HCT116 (cell line): ENCODE measurements around the gene CCDC66. TPM values are rescaled to one million over a fixed set of nuclear protein-coding genes. Genes with fewer than 3 reads are reported as not detected.

ENCODE experiments used
- ATAC-seq: fragments of 200-7000 bp; cut with Tn5 transposase; 2 replicates; pipeline ENCODE4 v1.9.1; 2020; ENCODE audit warnings: mild to moderate bottlenecking, moderate library complexity
- BruUV-seq: library from RNA; stranded (reverse); fragments of 400-500 nt; replicated peaks from 2 replicates; lab custom pipeline; 2021; lab: Mats Ljungman, UMichigan
- CTCF ChIA-PET: fragments of 300-600 bp; sonication (Branson Sonifier 250); formaldehyde crosslinking; loops from one replicate; lab custom pipeline; 2021; ENCODE audit warnings: antibody characterized with exemption; lab: Charles Lee
- POLR2A ChIA-PET: fragments of 300-600, 350-600 bp; sonication (Branson Sonifier 250); formaldehyde crosslinking; loops from one replicate; lab custom pipeline; 2021; ENCODE audit warnings: antibody characterized with exemption; lab: Charles Lee
- RAD21 ChIA-PET, 2 experiments: fragments of 300-600 bp; sonication (Branson Sonifier 250); formaldehyde crosslinking; loops; one replicate each; lab custom pipeline; 2023; ENCODE audit warnings: low total read pairs in 2 of 2; ENCODE audit not compliant: uncharacterized antibody in 2 of 2, unreplicated experiment in 2 of 2, low non-redundant PET in 1 of 2; lab: Charles Lee
- DNase-seq: peaks from one replicate; pipeline ENCODE4 v3.0.0-alpha.2; 2010; ENCODE audit warnings: low read depth, low spot score
- H2AFZ ChIP-seq: fragments of 200-600 bp; shearing (Covaris generic), sonication (generic); 2 replicates; pipeline ENCODE4 v1.6.1; 2017; ENCODE audit warnings: low read depth, mixed run types, mixed read lengths, antibody characterized with exemption, low read length; ENCODE audit not compliant: poor library complexity, severe bottlenecking
- H3K27ac ChIP-seq: 2 replicates; pipeline ENCODE4 v1.5.1; 2012; ENCODE audit warnings: low read depth, low read length
- H3K27me3 ChIP-seq: fragments of 200-600 bp; sonication (generic); 2 replicates; pipeline ENCODE4 v1.6.1; 2016; ENCODE audit warnings: mixed run types, low read length, mixed read lengths; ENCODE audit not compliant: insufficient read depth
- H3K36me3 ChIP-seq, 2 experiments: fragments of 200-500 bp in 1 of 2; fragments of 200-600 bp in 1 of 2; sonication (Bioruptor generic) in 1 of 2; sonication (generic) in 1 of 2; 2 replicates each; pipeline versions ENCODE4 v1.5.1 to v1.6.1; 2014 to 2016; ENCODE audit warnings: low read length in 2 of 2, inconsistent platforms in 1 of 2, mixed read lengths in 1 of 2, mixed run types in 1 of 2; ENCODE audit not compliant: insufficient read depth in 2 of 2, control insufficient read depth in 1 of 2
- H3K4me1 ChIP-seq, 2 experiments: fragments of 200-600 bp in 1 of 2; sonication (generic) in 1 of 2; 2 replicates each; pipeline versions ENCODE4 v1.5.1 to v1.6.1; 2012 to 2017; ENCODE audit warnings: low read length in 2 of 2, inconsistent platforms in 1 of 2, mild to moderate bottlenecking in 1 of 2, mixed read lengths in 1 of 2, mixed run types in 1 of 2, moderate library complexity in 1 of 2; ENCODE audit not compliant: insufficient read depth in 2 of 2, control insufficient read depth in 1 of 2
- H3K4me2 ChIP-seq: fragments of 200-600 bp; sonication (generic); 2 replicates; pipeline ENCODE4 v1.6.1; 2017; ENCODE audit warnings: mixed run types, low read length, mixed read lengths
- H3K4me3 ChIP-seq, 2 experiments: fragments of 200-600 bp in 1 of 2; sonication (generic) in 1 of 2; replicated peaks in 1 of 2; 2 replicates each; pipeline ENCODE4 v1.5.1; 2011 to 2016; ENCODE audit warnings: low read length in 2 of 2, control low read depth in 1 of 2, low read depth in 1 of 2, mild to moderate bottlenecking in 1 of 2, mixed read lengths in 1 of 2, mixed run types in 1 of 2
- H3K79me2 ChIP-seq: fragments of 200-600 bp; sonication (generic); 2 replicates; pipeline ENCODE4 v1.6.1; 2017; ENCODE audit warnings: mild to moderate bottlenecking, mixed run types, low read length, moderate library complexity, mixed read lengths; ENCODE audit not compliant: insufficient read depth
- H3K9ac ChIP-seq: fragments of 200-600 bp; sonication (generic); 2 replicates; pipeline ENCODE4 v1.6.1; 2016; ENCODE audit warnings: low read length, mixed read lengths
- H3K9me2 ChIP-seq: fragments of 200-600 bp; sonication (generic), shearing (Covaris generic); 2 replicates; pipeline ENCODE4 v1.6.1; 2017; ENCODE audit warnings: mixed run types, mild to moderate bottlenecking, moderate library complexity; ENCODE audit not compliant: insufficient read depth
- H3K9me3 ChIP-seq, 2 experiments: fragments of 200-500 bp in 1 of 2; fragments of 200-600 bp in 1 of 2; sonication (Bioruptor generic) in 1 of 2; sonication (generic) in 1 of 2; 2 replicates each; pipeline ENCODE4 v1.6.1; 2014 to 2017; ENCODE audit warnings: low read length in 2 of 2, mixed read lengths in 2 of 2, inconsistent platforms in 1 of 2, low read depth in 1 of 2, mild to moderate bottlenecking in 1 of 2, mixed run types in 1 of 2, moderate library complexity in 1 of 2; ENCODE audit not compliant: control insufficient read depth in 1 of 2, insufficient read depth in 1 of 2
- H4K20me1 ChIP-seq: fragments of 200-600 bp; sonication (generic), shearing (Covaris generic); 2 replicates; pipeline ENCODE4 v1.6.1; 2017; ENCODE audit warnings: mixed run types, mild to moderate bottlenecking, moderate library complexity; ENCODE audit not compliant: insufficient read depth
- CBX3 ChIP-seq: IDR thresholded peaks from 2 replicates; pipeline ENCODE4 v1.6.1; 2012; ENCODE audit warnings: low read depth
- CEBPB ChIP-seq: IDR thresholded peaks from 2 replicates; pipeline ENCODE4 v1.6.1; 2012; ENCODE audit warnings: low read depth
- EGR1 ChIP-seq: IDR thresholded peaks from 2 replicates; pipeline ENCODE4 v1.6.1; 2012; ENCODE audit warnings: low read depth
- ELF1 ChIP-seq: IDR thresholded peaks from 2 replicates; pipeline ENCODE4 v1.6.1; 2012; ENCODE audit warnings: low read depth, borderline replicate concordance
- EZH2phosphoT487 ChIP-seq: fragments of 200-600 bp; IDR thresholded peaks from 2 replicates; pipeline ENCODE4 v1.6.1; 2018; ENCODE audit warnings: antibody characterized with exemption, borderline replicate concordance
- FOSL1 ChIP-seq: IDR thresholded peaks from 2 replicates; pipeline ENCODE4 v1.6.1; 2012; ENCODE audit warnings: low read depth
- JUND ChIP-seq: IDR thresholded peaks from 2 replicates; pipeline ENCODE4 v1.6.1; 2012
- MAX ChIP-seq: IDR thresholded peaks from 2 replicates; pipeline ENCODE4 v1.6.1; 2012
- POLR2A ChIP-seq: IDR thresholded peaks from 2 replicates; pipeline ENCODE4 v1.7.0; 2011; ENCODE audit warnings: borderline replicate concordance; ENCODE audit not compliant: insufficient read depth, insufficient read length; ENCODE audit errors: extremely low read depth
- POLR2AphosphoS5 ChIP-seq: IDR thresholded peaks from 2 replicates; pipeline ENCODE4 v1.6.1; 2011; ENCODE audit warnings: mild to moderate bottlenecking, low read depth, low read length, moderate library complexity
- RAD21 ChIP-seq: IDR thresholded peaks from 2 replicates; pipeline ENCODE4 v1.6.1; 2012; ENCODE audit warnings: low read depth, mild to moderate bottlenecking
- SP1 ChIP-seq: IDR thresholded peaks from 2 replicates; pipeline ENCODE4 v1.6.1; 2012; ENCODE audit warnings: low read depth
- TCF7L2 ChIP-seq: IDR thresholded peaks from 2 replicates; pipeline ENCODE4 v1.7.0; 2011; ENCODE audit warnings: borderline replicate concordance, inconsistent platforms; ENCODE audit not compliant: insufficient read depth, insufficient read length; ENCODE audit errors: extremely low read depth
- ZFX ChIP-seq: fragments of 450-650 bp; IDR thresholded peaks from 2 replicates; pipeline ENCODE4 v1.6.1; 2017
- intact Hi-C: fragments of 100-400 bp; cut with micrococcal nuclease; formaldehyde crosslinking; loops from 2 replicates; pipeline ENCODE4 v1.10.0; 2022
- total RNA-seq: library from RNA; stranded (reverse); gene quantifications from one replicate; pipeline ENCODE4 v1.2.1, GENCODE V29; 2021; ENCODE audit not compliant: unreplicated experiment
- TF ChIP-seq, protein P1 (sequence below): IDR thresholded peaks from 2 replicates; pipeline ENCODE4 v1.6.1; 2011; ENCODE audit warnings: mild to moderate bottlenecking, low read length, moderate library complexity; ENCODE audit not compliant: insufficient replicate concordance; ENCODE audit errors: extremely low read depth
- TF ChIP-seq, protein P2 (sequence below): IDR thresholded peaks from 2 replicates; pipeline ENCODE4 v1.6.1; 2012

Gene CCDC66
- total RNA-seq, 1 experiment from 2014 or later, result 16.9 TPM

DNA sequence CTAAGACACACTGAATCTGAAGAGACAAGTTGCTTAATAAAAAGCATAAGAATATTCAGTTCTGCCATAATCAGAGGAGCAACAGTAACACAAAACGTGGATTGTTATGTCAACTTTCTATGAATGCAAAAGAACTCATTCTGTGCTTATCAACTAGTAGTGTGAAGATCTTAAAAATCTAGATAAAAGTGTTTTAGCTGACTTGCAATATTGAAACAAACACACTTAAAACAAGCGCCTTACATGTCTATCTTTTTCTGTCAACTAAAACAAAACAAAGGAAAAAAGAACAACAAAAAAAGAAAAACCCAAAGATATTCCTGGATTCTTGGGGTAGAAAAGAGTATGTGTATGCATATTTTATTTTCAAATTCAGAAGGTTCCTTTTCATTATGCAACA lies 88.4 kb downstream of the CCDC66 start:
- intact Hi-C loops, result no loop called here
- H3K36me3 ChIP-seq, result peaks cover 0 to 14% of the 10 kb centered on the region in 2 experiments; a peak in 2 of 4 replicates
- RAD21 ChIA-PET, result no interaction called here

More for the DNA sequence above, 88.4 kb downstream of the CCDC66 start:
- TF ChIP-seq MAX (no peak), SP1 (no peak), POLR2AphosphoS5 (no peak), CEBPB (no peak), CBX3 (no peak), FOSL1 (no peak), ELF1 (no peak), EGR1 (no peak), ZFX (no peak), TCF7L2 (no peak), RAD21 (no peak), POLR2A (no peak), JUND (no peak), EZH2phosphoT487 (no peak)
- TF ChIP-seq, protein P1, sequence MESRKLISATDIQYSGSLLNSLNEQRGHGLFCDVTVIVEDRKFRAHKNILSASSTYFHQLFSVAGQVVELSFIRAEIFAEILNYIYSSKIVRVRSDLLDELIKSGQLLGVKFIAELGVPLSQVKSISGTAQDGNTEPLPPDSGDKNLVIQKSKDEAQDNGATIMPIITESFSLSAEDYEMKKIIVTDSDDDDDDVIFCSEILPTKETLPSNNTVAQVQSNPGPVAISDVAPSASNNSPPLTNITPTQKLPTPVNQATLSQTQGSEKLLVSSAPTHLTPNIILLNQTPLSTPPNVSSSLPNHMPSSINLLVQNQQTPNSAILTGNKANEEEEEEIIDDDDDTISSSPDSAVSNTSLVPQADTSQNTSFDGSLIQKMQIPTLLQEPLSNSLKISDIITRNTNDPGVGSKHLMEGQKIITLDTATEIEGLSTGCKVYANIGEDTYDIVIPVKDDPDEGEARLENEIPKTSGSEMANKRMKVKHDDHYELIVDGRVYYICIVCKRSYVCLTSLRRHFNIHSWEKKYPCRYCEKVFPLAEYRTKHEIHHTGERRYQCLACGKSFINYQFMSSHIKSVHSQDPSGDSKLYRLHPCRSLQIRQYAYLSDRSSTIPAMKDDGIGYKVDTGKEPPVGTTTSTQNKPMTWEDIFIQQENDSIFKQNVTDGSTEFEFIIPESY, result no peak
- TF ChIP-seq, protein P2, sequence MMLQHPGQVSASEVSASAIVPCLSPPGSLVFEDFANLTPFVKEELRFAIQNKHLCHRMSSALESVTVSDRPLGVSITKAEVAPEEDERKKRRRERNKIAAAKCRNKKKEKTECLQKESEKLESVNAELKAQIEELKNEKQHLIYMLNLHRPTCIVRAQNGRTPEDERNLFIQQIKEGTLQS, result no peak
- Histone ChIP-seq H3K9ac (no peak overlapping the region), H3K79me2 (peaks cover 9% of the 10 kb centered on the region; the same call in 1 of the 2 replicates), H3K4me2 (no peak overlapping the region), H3K4me3 (no peak overlapping the region), H3K9me3 (no peaks in the 10 kb centered on the region), H4K20me1 (no peaks in the 10 kb centered on the region), H3K27me3 (no peaks in the 10 kb centered on the region), H3K9me2 (no peaks in the 10 kb centered on the region), H3K27ac (no peak overlapping the region), H3K4me1 (no peaks in the 10 kb centered on the region), H2AFZ (no peak overlapping the region)
- DNase-seq (no peak), ATAC-seq (no peak)
- no TSS peak for BruUV-seq
- ChIA-PET CTCF (no interaction called here), POLR2A (no interaction called here)
